Keratinocyte (primary cell): ENCODE measurements around the gene NT5C3A. TPM values are rescaled to one million over a fixed set of nuclear protein-coding genes. Genes with fewer than 3 reads are reported as not detected.

Experiments
- DNase-seq: peaks from one replicate; pipeline ENCODE4 v3.0.0-alpha.2; 2011; ENCODE audit warnings: low read depth, missing footprints, low spot score
- FAIRE-seq: peaks from 2 replicates; lab custom pipeline; 2011; peaks lifted over from hg19 to GRCh38; lab: Jason Lieb, UNC
- H2AFZ ChIP-seq: 2 replicates; pipeline ENCODE4 v1.6.0; 2012; ENCODE audit warnings: low read length, control low read depth, inconsistent platforms; ENCODE audit not compliant: control insufficient read depth
- H3K27ac ChIP-seq: 2 replicates; pipeline ENCODE4 v1.5.1; 2011; ENCODE audit warnings: low read length; ENCODE audit not compliant: control insufficient read depth, insufficient read depth
- H3K27me3 ChIP-seq: 3 replicates; pipeline ENCODE4 v1.6.0; 2011; ENCODE audit warnings: low read length; ENCODE audit not compliant: control insufficient read depth, insufficient read depth; ENCODE audit errors: extremely low read depth
- H3K36me3 ChIP-seq, 2 experiments: 2 replicates in 1 of 2; 3 replicates in 1 of 2; pipeline ENCODE4 v1.5.1; 2011; ENCODE audit warnings: low read length in 2 of 2, mild to moderate bottlenecking in 1 of 2; ENCODE audit not compliant: control insufficient read depth in 2 of 2, insufficient read depth in 2 of 2; ENCODE audit errors: extremely low read depth in 1 of 2
- H3K4me1 ChIP-seq: 3 replicates; pipeline ENCODE4 v1.5.1; 2011; ENCODE audit warnings: low read length; ENCODE audit not compliant: control insufficient read depth, insufficient read depth; ENCODE audit errors: extremely low read depth
- H3K4me2 ChIP-seq: 3 replicates; pipeline ENCODE4 v1.6.0; 2011; ENCODE audit warnings: low read depth, low read length; ENCODE audit not compliant: control insufficient read depth, insufficient read depth; ENCODE audit errors: extremely low read depth
- H3K4me3 ChIP-seq, 3 experiments: fragments of 200-600 bp in 1 of 3; sonication (generic) in 1 of 3; 2 replicates in 2 of 3; 3 replicates in 1 of 3; pipeline ENCODE4 v1.5.1; 2011 to 2016; ENCODE audit warnings: low read length in 3 of 3, mild to moderate bottlenecking in 3 of 3, control low read depth in 2 of 3, inconsistent platforms in 1 of 3, low read depth in 1 of 3, mixed read lengths in 1 of 3, mixed run types in 1 of 3, moderate library complexity in 1 of 3; ENCODE audit not compliant: control insufficient read depth in 2 of 3, insufficient read depth in 2 of 3; ENCODE audit errors: extremely low read depth in 1 of 3
- H3K79me2 ChIP-seq: 2 replicates; pipeline ENCODE4 v1.6.0; 2012; ENCODE audit warnings: low read length; ENCODE audit not compliant: control insufficient read depth, insufficient read depth
- H3K9ac ChIP-seq: 3 replicates; pipeline ENCODE4 v1.6.0; 2011; ENCODE audit warnings: low read length; ENCODE audit not compliant: control insufficient read depth, insufficient read depth; ENCODE audit errors: extremely low read depth
- H3K9me1 ChIP-seq: 3 replicates; pipeline ENCODE4 v1.6.0; 2011; ENCODE audit warnings: low read length; ENCODE audit not compliant: control insufficient read depth, insufficient read depth; ENCODE audit errors: extremely low read depth
- H3K9me3 ChIP-seq: 2 replicates; pipeline ENCODE4 v1.5.1; 2012; ENCODE audit warnings: low read depth, low read length; ENCODE audit not compliant: control insufficient read depth
- H4K20me1 ChIP-seq: 3 replicates; pipeline ENCODE4 v1.6.0; 2011; ENCODE audit warnings: low read length; ENCODE audit not compliant: control insufficient read depth, insufficient read depth; ENCODE audit errors: extremely low read depth
- CTCF ChIP-seq, 3 experiments: IDR thresholded peaks in 1 of 3; conservative IDR thresholded peaks in 1 of 3; optimal IDR thresholded peaks in 1 of 3; 2 replicates in 2 of 3; 3 replicates in 1 of 3; pipeline versions ENCODE3 to v1.5.1; 2011; ENCODE audit warnings: low read length in 3 of 3, mild to moderate bottlenecking in 3 of 3, moderate library complexity in 2 of 3, control low read depth in 1 of 3, inconsistent platforms in 1 of 3; ENCODE audit not compliant: insufficient read depth in 2 of 3; ENCODE audit errors: extremely low read depth in 1 of 3
- EZH2 ChIP-seq: IDR thresholded peaks from one replicate; pipeline ENCODE4 v1.6.1; 2012; ENCODE audit warnings: inconsistent platforms, mild to moderate bottlenecking, low read length, moderate library complexity
- dilution Hi-C: fragments of 300-500 bp; cut with MboI; formaldehyde crosslinking; loops from one replicate; pipeline ENCODE4 v1.7.0; 2020; ENCODE audit warnings: low sequenced_read_pairs; ENCODE audit not compliant: extremely low pct_ligation_motif_present
- polyA plus RNA-seq, 5 experiments: library from polyadenylated mRNA; depleted of rRNA in 3 of 5; stranded (reverse) in 3 of 5; stranded (forward) in 1 of 5; unstranded in 1 of 5; fragments of >200 nt; gene quantifications; 1 replicate in 1 of 5; 2 replicates in 3 of 5; 3 replicates in 1 of 5; pipeline versions ENCODE4 v1.2.1 to v1.2.3, GENCODE V29; 2011 to 2012; ENCODE audit warnings: missing spikeins in 2 of 5, low read depth in 1 of 5, low replicate concordance in 1 of 5

NT5C3A gene
- polyA plus RNA-seq, 1 donor (not counting 4 experiments of a cell fraction or from before 2014, with no cell fraction given), result 30.5 TPM

GRCh38 chr7:33101906-33102305, 39.3 kb upstream of the NT5C3A start:
- no peak for FAIRE-seq
- TF ChIP-seq CTCF (optimal IDR thresholded peaks at IDR 0.05 in 1 of 3, IDR thresholded peaks at IDR 0.05 in 1 of 3, conservative IDR thresholded peaks at IDR 0.05 in 1 of 3; ENCODE audit: extremely low read depth in 1 of 3, insufficient read depth in 2 of 3, low read length in 3 of 3) (no peak), EZH2 (no peak)
- no peak for DNase-seq
- Histone ChIP-seq H3K4me1 (no peaks in the 10 kb centered on the region), H3K36me3 (peaks cover 13 to 26% of the 10 kb centered on the region in 2 experiments), H3K79me2 (peaks cover 42% of the 10 kb centered on the region), H3K4me3 (no peak overlapping the region), H3K9ac (no peak overlapping the region), H3K27ac (no peak overlapping the region), H3K27me3 (no peaks in the 10 kb centered on the region), H3K9me3 (no peaks in the 10 kb centered on the region), H4K20me1 (no peaks in the 10 kb centered on the region), H3K9me1 (no peaks in the 10 kb centered on the region), H2AFZ (no peak overlapping the region), H3K4me2 (no peak overlapping the region)
- dilution Hi-C loops, result no loop called here

- Histone ChIP-seq H3K9me1 (no peaks in the 10 kb centered on the region), H3K27me3 (no peaks in the 10 kb centered on the region), H4K20me1 (no peaks in the 10 kb centered on the region), H3K4me1 (no peaks in the 10 kb centered on the region), H2AFZ (no peak overlapping the region), H3K9ac (no peak overlapping the region), H3K9me3 (no peaks in the 10 kb centered on the region), H3K4me3 (no peak overlapping the region), H3K79me2 (peaks cover 31% of the 10 kb centered on the region), H3K36me3 (peaks cover 20 to 27% of the 10 kb centered on the region in 2 experiments), H3K4me2 (no peak overlapping the region), H3K27ac (no peak overlapping the region)
- no peak for DNase-seq
- no peak for TF ChIP-seq EZH2
- no peak for TF ChIP-seq CTCF (optimal IDR thresholded peaks at IDR 0.05 in 1 of 3, IDR thresholded peaks at IDR 0.05 in 1 of 3, conservative IDR thresholded peaks at IDR 0.05 in 1 of 3; ENCODE audit: extremely low read depth in 1 of 3, insufficient read depth in 2 of 3, low read length in 3 of 3)
- no peak for FAIRE-seq
- dilution Hi-C loops, result no loop called here
These were observed 38.2 kb upstream of the NT5C3A start for GRCh38 chr7:33100770-33101169.
